ENCODE results near the gene IFNLR1. TPM values are rescaled to one million over a fixed set of nuclear protein-coding genes. Genes with fewer than 3 reads are reported as not detected.
A peak's percentile ranks its signal among the peaks of the same experiment; 100 is the strongest.

IFNLR1 gene
- polyA plus RNA-seq, 1 donor (not counting 4 experiments of a cell fraction or from before 2014, with no cell fraction given), result 3.4 TPM

- Histone ChIP-seq H3K27me3 (ENCODE audit: control insufficient read depth, extremely low read depth, insufficient read depth, low read length) (no peaks in the 10 kb centered on the region), H2AFZ (ENCODE audit: control insufficient read depth, low read length) (no peak overlapping the region), H3K4me1 (ENCODE audit: control insufficient read depth, extremely low read depth, insufficient read depth, low read length) (peaks cover 8% of the 10 kb centered on the region), H3K9me3 (ENCODE audit: control insufficient read depth, low read depth, low read length) (no peaks in the 10 kb centered on the region), H3K4me3 (ENCODE audit: control insufficient read depth in 2 of 3, extremely low read depth in 1 of 3, insufficient read depth in 2 of 3, low read depth in 1 of 3, low read length in 3 of 3) (no peak overlapping the region), H3K9ac (ENCODE audit: control insufficient read depth, extremely low read depth, insufficient read depth, low read length) (no peak overlapping the region), H3K36me3 (ENCODE audit: control insufficient read depth in 2 of 2, extremely low read depth in 1 of 2, insufficient read depth in 2 of 2, low read length in 2 of 2) (peaks cover 0 to 3% of the 10 kb centered on the region in 2 experiments), H3K4me2 (ENCODE audit: control insufficient read depth, extremely low read depth, insufficient read depth, low read depth, low read length) (no peak overlapping the region), H4K20me1 (ENCODE audit: control insufficient read depth, extremely low read depth, insufficient read depth, low read length) (no peaks in the 10 kb centered on the region), H3K27ac (ENCODE audit: control insufficient read depth, insufficient read depth, low read length) (no peak overlapping the region), H3K79me2 (ENCODE audit: control insufficient read depth, insufficient read depth, low read length) (no peaks in the 10 kb centered on the region), H3K9me1 (ENCODE audit: control insufficient read depth, extremely low read depth, insufficient read depth, low read length) (peaks cover 2% of the 10 kb centered on the region)
- dilution Hi-C loops (cut with MboI; ENCODE audit: extremely low pct_ligation_motif_present, low sequenced_read_pairs), result no loop called here
- no peak for FAIRE-seq
- DNase-seq (ENCODE audit: low read depth, low spot score), result no peak
- TF ChIP-seq EZH2 (IDR thresholded peaks at IDR 0.05; ENCODE audit: low read length), result no peak
- no peak for TF ChIP-seq CTCF (optimal IDR thresholded peaks at IDR 0.05 in 1 of 3, IDR thresholded peaks at IDR 0.05 in 1 of 3, conservative IDR thresholded peaks at IDR 0.05 in 1 of 3; ENCODE audit: extremely low read depth in 1 of 3, insufficient read depth in 2 of 3, low read length in 3 of 3)
Measured at GRCh38 chr1:24177161-24177560, 9.9 kb downstream of the IFNLR1 start.

GRCh38 chr1:24175033-24175755, 11.9 kb downstream of the IFNLR1 start:
- no peak overlapping the region for H2AFZ ChIP-seq (ENCODE audit: control insufficient read depth, low read length)
- DNase-seq (ENCODE audit: low read depth, low spot score) (no peak), FAIRE-seq (peak; percentile 87)
- H3K4me2 ChIP-seq (ENCODE audit: control insufficient read depth, extremely low read depth, insufficient read depth, low read depth, low read length), result peak overlapping the region; percentile 22
- H3K36me3 ChIP-seq (ENCODE audit: control insufficient read depth in 2 of 2, extremely low read depth in 1 of 2, insufficient read depth in 2 of 2, low read length in 2 of 2), result peaks cover 0 to 3% of the 10 kb centered on the region in 2 experiments
- H3K4me3 ChIP-seq (ENCODE audit: control insufficient read depth in 2 of 3, extremely low read depth in 1 of 3, insufficient read depth in 2 of 3, low read depth in 1 of 3, low read length in 3 of 3), result no peak overlapping the region
- no peak overlapping the region for H3K27ac ChIP-seq (ENCODE audit: control insufficient read depth, insufficient read depth, low read length)
- peaks cover 2% of the 10 kb centered on the region for H3K9me1 ChIP-seq (ENCODE audit: control insufficient read depth, extremely low read depth, insufficient read depth, low read length)
- H3K27me3 ChIP-seq (ENCODE audit: control insufficient read depth, extremely low read depth, insufficient read depth, low read length), result no peaks in the 10 kb centered on the region
- dilution Hi-C loops (cut with MboI; ENCODE audit: extremely low pct_ligation_motif_present, low sequenced_read_pairs), result no loop called here
- TF ChIP-seq CTCF (optimal IDR thresholded peaks at IDR 0.05 in 1 of 3, IDR thresholded peaks at IDR 0.05 in 1 of 3, conservative IDR thresholded peaks at IDR 0.05 in 1 of 3; ENCODE audit: extremely low read depth in 1 of 3, insufficient read depth in 2 of 3, low read length in 3 of 3), result no peak
- TF ChIP-seq EZH2 (IDR thresholded peaks at IDR 0.05; ENCODE audit: low read length), result no peak
- no peaks in the 10 kb centered on the region for H4K20me1 ChIP-seq (ENCODE audit: control insufficient read depth, extremely low read depth, insufficient read depth, low read length)
- no peaks in the 10 kb centered on the region for H3K9me3 ChIP-seq (ENCODE audit: control insufficient read depth, low read depth, low read length)
- no peak overlapping the region for H3K9ac ChIP-seq (ENCODE audit: control insufficient read depth, extremely low read depth, insufficient read depth, low read length)
- peaks cover 8% of the 10 kb centered on the region for H3K4me1 ChIP-seq (ENCODE audit: control insufficient read depth, extremely low read depth, insufficient read depth, low read length)
- no peaks in the 10 kb centered on the region for H3K79me2 ChIP-seq (ENCODE audit: control insufficient read depth, insufficient read depth, low read length)
